ENCODE data around the gene GALNT11. TPM values are rescaled to one million over a fixed set of nuclear protein-coding genes. Genes with fewer than 3 reads are reported as not detected.

GALNT11 gene
- polyA plus RNA-seq, 2 of the 4 experiments (the other 2 are of a cell fraction), result 27.4 to 44.3 TPM

- no peak overlapping the region for H3K4me2 ChIP-seq
- ChIA-PET POLR2A (no interaction called here), CTCF (interaction anchor here (1.6 to 2.0 kb wide), 3 partner anchors 10 to 16 kb away, joined by 4 to 7 read pairs (median 5); no protein-coding TSS in a partner anchor)
- ATAC-seq, result peak in 1 of 2 experiments; percentile 20; a peak in 1 of 6 replicates
- TF ChIP-seq CHD4 (IDR thresholded peaks at IDR 0.05; ENCODE audit: borderline replicate concordance) (no peak), BHLHE40 (IDR thresholded peaks at IDR 0.05; ENCODE audit: low read depth, low read length) (no peak), HMGXB4 (CRISPR knock-in tag; IDR thresholded peaks at IDR 0.05; ENCODE audit: borderline replicate concordance) (no peak), EP300 (IDR thresholded peaks at IDR 0.05) (no peak), EHMT2 (IDR thresholded peaks at IDR 0.05; ENCODE audit: low read depth) (no peak), PBX3 (IDR thresholded peaks at IDR 0.05) (no peak), HOXB5 (CRISPR knock-in tag; IDR thresholded peaks at IDR 0.05) (no peak), CTCF (IDR thresholded peaks at IDR 0.05) (no peak), FOSL2 (IDR thresholded peaks at IDR 0.05) (no peak), FOSL2 (CRISPR knock-in tag; IDR thresholded peaks at IDR 0.05) (no peak), TP53 (CRISPR knock-in tag; IDR thresholded peaks at IDR 0.05) (no peak), ZNF302 (CRISPR knock-in tag; IDR thresholded peaks at IDR 0.05) (no peak), HEYL (CRISPR knock-in tag; IDR thresholded peaks at IDR 0.05) (no peak), USF2 (IDR thresholded peaks at IDR 0.05) (no peak), RARB (CRISPR knock-in tag; IDR thresholded peaks at IDR 0.05) (no peak), PHF8 (IDR thresholded peaks at IDR 0.05; ENCODE audit: borderline replicate concordance, low read depth) (no peak), POLR2AphosphoS2 (conservative IDR thresholded peaks at IDR 0.05; ENCODE audit: low read length) (no peak), RNF2 (IDR thresholded peaks at IDR 0.05; ENCODE audit: borderline replicate concordance, low read depth) (no peak), ZFP36 (IDR thresholded peaks at IDR 0.05; ENCODE audit: borderline replicate concordance, partially characterized antibody) (no peak)
- no peaks in the 10 kb centered on the region for H3K4me1 ChIP-seq
- DNase-seq (ENCODE audit: low read depth in 1 of 2, low spot score in 1 of 2), result no peak
- no peak for FAIRE-seq
- H3K27ac ChIP-seq, result no peak overlapping the region
- H3K4me3 ChIP-seq, result no peak overlapping the region
- WGBS (ENCODE audit: missing lambda C conversion rate), result 91% methylated on average over 8 of the region's 8 CpGs
- no peaks in the 10 kb centered on the region for H3K9me3 ChIP-seq
These were observed 91.9 kb downstream of the GALNT11 start for GRCh38 chr7:152117356-152117755.

GRCh38 chr7:152120210-152120609 lies 94.7 kb downstream of the GALNT11 start:
- Histone ChIP-seq H3K4me3 (no peak overlapping the region), H3K27ac (no peak overlapping the region), H3K4me1 (no peaks in the 10 kb centered on the region), H3K4me2 (no peak overlapping the region), H3K9me3 (peaks cover 11% of the 10 kb centered on the region; the same call in 1 of the 3 replicates)
- POLR2A ChIA-PET, result no interaction called here
- no peak for FAIRE-seq
- no peak for ATAC-seq
- no peak for DNase-seq (ENCODE audit: low read depth in 1 of 2, low spot score in 1 of 2)
- CTCF ChIA-PET, result interaction anchor here (0.8 kb wide), 1 partner anchor 38 kb away, joined by 3 read pairs; no protein-coding TSS in a partner anchor
- 93% methylated on average over 6 of the region's 6 CpGs for WGBS (ENCODE audit: missing lambda C conversion rate)
- TF ChIP-seq HES2 (IDR thresholded peaks at IDR 0.05) (no peak), CBX8 (IDR thresholded peaks at IDR 0.05) (no peak), HMGXB4 (CRISPR knock-in tag; IDR thresholded peaks at IDR 0.05; ENCODE audit: borderline replicate concordance) (no peak), KDM5A (IDR thresholded peaks at IDR 0.05) (no peak), ZSCAN20 (CRISPR knock-in tag; IDR thresholded peaks at IDR 0.05) (no peak), HOXB5 (CRISPR knock-in tag; IDR thresholded peaks at IDR 0.05) (no peak), BCL3 (IDR thresholded peaks at IDR 0.05) (no peak), NFE2L2 (conservative IDR thresholded peaks at IDR 0.05; ENCODE audit: low read length) (no peak), PBX3 (IDR thresholded peaks at IDR 0.05) (no peak), TP53 (CRISPR knock-in tag; IDR thresholded peaks at IDR 0.05) (no peak), TFCP2L1 (CRISPR knock-in tag; IDR thresholded peaks at IDR 0.05) (no peak), FOSB (CRISPR knock-in tag; IDR thresholded peaks at IDR 0.05) (no peak), EHMT2 (IDR thresholded peaks at IDR 0.05; ENCODE audit: low read depth) (no peak)

Data from A549 (cell line).